ENCODE results near the gene EEF2K. TPM values are rescaled to one million over a fixed set of nuclear protein-coding genes. Genes with fewer than 3 reads are reported as not detected.

Gene EEF2K
- total and polyA plus RNA-seq, 7 experiments from 2014 or later: 1.9 to 27.9 (median 19.9) TPM

- H3K4me1 ChIP-seq (ENCODE audit: control insufficient read depth in 2 of 2, insufficient read depth in 2 of 2, low read length in 2 of 2): no peaks in the 10 kb centered on the region
- H3K9me3 ChIP-seq (ENCODE audit: control insufficient read depth in 2 of 3, low read length in 3 of 3): no peaks in the 10 kb centered on the region
- DNase-seq (no peak), ATAC-seq (no peak)
- H3K4me3 ChIP-seq (ENCODE audit: low read length): no peak overlapping the region
- ChIA-PET CTCF (interaction anchor here (1.4 kb wide), 1 partner anchor 28 kb away, joined by 3 read pairs; no protein-coding TSS in a partner anchor), POLR2A (interaction anchor here (2.1 kb wide), 1 partner anchor 48 kb away, joined by 7 read pairs; no protein-coding TSS in a partner anchor)
- no peaks in the 10 kb centered on the region for H3K9me3 Mint-ChIP-seq
- H3K36me3 Mint-ChIP-seq: peaks cover 0 to 40% (median 9%) of the 10 kb centered on the region in 5 donors
- H3K27ac ChIP-seq (ENCODE audit: low read depth, low read length): no peak overlapping the region
- H3K27ac Mint-ChIP-seq: peak overlapping the region in 6 of 9 donors; percentile 14 to 73 (median 50)
- no peaks in the 10 kb centered on the region for H3K27me3 ChIP-seq (ENCODE audit: control insufficient read depth in 2 of 2, insufficient read depth in 2 of 2, low read length in 2 of 2)
- H3K4me3 Mint-ChIP-seq: no peak overlapping the region
- no peaks in the 10 kb centered on the region for H3K27me3 Mint-ChIP-seq
- H3K36me3 ChIP-seq (ENCODE audit: control insufficient read depth in 2 of 3, insufficient read depth in 3 of 3, low read length in 3 of 3): peaks cover 8 to 96% (median 37%) of the 10 kb centered on the region in 3 experiments
- intact Hi-C loops (cut with micrococcal nuclease): loop anchor here in 1 of 2 donors (10.0 kb wide), 1 partner anchor 1020 kb away; no protein-coding TSS in a partner anchor
- H3K4me1 Mint-ChIP-seq: peaks cover under 1 to 13% (median 9%) of the 10 kb centered on the region in 7 donors
Measured at GRCh38 chr16:22324787-22325597, 118.9 kb downstream of the EEF2K start.

- no peaks in the 10 kb centered on the region for H3K9me3 ChIP-seq (ENCODE audit: control insufficient read depth in 2 of 3, low read length in 3 of 3)
- H3K36me3 Mint-ChIP-seq: peaks cover 0 to 45% (median 13%) of the 10 kb centered on the region in 5 donors
- no peak overlapping the region for H3K27ac ChIP-seq (ENCODE audit: low read depth, low read length)
- no peaks in the 10 kb centered on the region for H3K27me3 ChIP-seq (ENCODE audit: control insufficient read depth in 2 of 2, insufficient read depth in 2 of 2, low read length in 2 of 2)
- H3K4me1 Mint-ChIP-seq: peaks cover 6 to 18% (median 15%) of the 10 kb centered on the region in 7 donors
- ChIA-PET POLR2A (interaction anchor here (2.1 kb wide), 1 partner anchor 48 kb away, joined by 7 read pairs; no protein-coding TSS in a partner anchor), CTCF (no interaction called here)
- DNase-seq: no peak
- no peaks in the 10 kb centered on the region for H3K4me1 ChIP-seq (ENCODE audit: control insufficient read depth in 2 of 2, insufficient read depth in 2 of 2, low read length in 2 of 2)
- intact Hi-C loops (cut with micrococcal nuclease): loop anchor here in 1 of 2 donors (10.0 kb wide), 1 partner anchor 1021 kb away; no protein-coding TSS in a partner anchor
- no peaks in the 10 kb centered on the region for H3K27me3 Mint-ChIP-seq
- no peak for ATAC-seq
- H3K27ac Mint-ChIP-seq: peak overlapping the region in 1 of 9 donors; percentile 46
- H3K4me3 Mint-ChIP-seq: no peak overlapping the region
- no peaks in the 10 kb centered on the region for H3K9me3 Mint-ChIP-seq
- H3K4me3 ChIP-seq (ENCODE audit: low read length): no peak overlapping the region
- peaks cover 3 to 92% (median 42%) of the 10 kb centered on the region in 3 experiments for H3K36me3 ChIP-seq (ENCODE audit: control insufficient read depth in 2 of 3, insufficient read depth in 3 of 3, low read length in 3 of 3)
Measured at GRCh38 chr16:22325598-22326368, 119.7 kb downstream of the EEF2K start.

GRCh38 chr16:22326369-22326652, 120.2 kb downstream of the EEF2K start:
- DNase-seq: no peak
- Histone ChIP-seq H3K9me3 (ENCODE audit: control insufficient read depth in 2 of 3, low read length in 3 of 3) (no peaks in the 10 kb centered on the region), H3K27me3 (ENCODE audit: control insufficient read depth in 2 of 2, insufficient read depth in 2 of 2, low read length in 2 of 2) (no peaks in the 10 kb centered on the region), H3K36me3 (ENCODE audit: control insufficient read depth in 2 of 3, insufficient read depth in 3 of 3, low read length in 3 of 3) (peaks cover 0 to 88% (median 42%) of the 10 kb centered on the region in 3 experiments), H3K4me1 (ENCODE audit: control insufficient read depth in 2 of 2, insufficient read depth in 2 of 2, low read length in 2 of 2) (no peaks in the 10 kb centered on the region), H3K4me3 (ENCODE audit: low read length) (no peak overlapping the region), H3K27ac (ENCODE audit: low read depth, low read length) (no peak overlapping the region)
- peak overlapping the region in 2 of 9 donors; percentile 6 to 17 for H3K27ac Mint-ChIP-seq
- intact Hi-C loops (cut with micrococcal nuclease): loop anchor here in 1 of 2 donors (10.0 kb wide), 1 partner anchor 1022 kb away; no protein-coding TSS in a partner anchor
- peaks cover 0 to 42% (median 12%) of the 10 kb centered on the region in 5 donors for H3K36me3 Mint-ChIP-seq
- CTCF ChIA-PET: no interaction called here
- H3K9me3 Mint-ChIP-seq: no peaks in the 10 kb centered on the region
- ATAC-seq: no peak
- POLR2A ChIA-PET: interaction anchor here (2.1 kb wide), 1 partner anchor 47 kb away, joined by 7 read pairs; no protein-coding TSS in a partner anchor
- no peak overlapping the region for H3K4me3 Mint-ChIP-seq
- H3K4me1 Mint-ChIP-seq: peaks cover 2 to 16% (median 10%) of the 10 kb centered on the region in 7 donors
- H3K27me3 Mint-ChIP-seq: no peaks in the 10 kb centered on the region

- peaks cover 0 to 20% (median 14%) of the 10 kb centered on the region in 7 donors for H3K4me1 Mint-ChIP-seq
- Histone ChIP-seq H3K27me3 (ENCODE audit: control insufficient read depth in 2 of 2, insufficient read depth in 2 of 2, low read length in 2 of 2) (no peaks in the 10 kb centered on the region), H3K4me1 (ENCODE audit: control insufficient read depth in 2 of 2, insufficient read depth in 2 of 2, low read length in 2 of 2) (no peaks in the 10 kb centered on the region), H3K9me3 (ENCODE audit: control insufficient read depth in 2 of 3, low read length in 3 of 3) (no peaks in the 10 kb centered on the region), H3K4me3 (ENCODE audit: low read length) (no peak overlapping the region), H3K36me3 (ENCODE audit: control insufficient read depth in 2 of 3, insufficient read depth in 3 of 3, low read length in 3 of 3) (peaks cover 0 to 87% (median 42%) of the 10 kb centered on the region in 3 experiments), H3K27ac (ENCODE audit: low read depth, low read length) (peak overlapping the region; percentile 15)
- no peaks in the 10 kb centered on the region for H3K9me3 Mint-ChIP-seq
- H3K36me3 Mint-ChIP-seq: peaks cover 0 to 47% (median 16%) of the 10 kb centered on the region in 5 donors
- H3K27ac Mint-ChIP-seq: peak overlapping the region in 6 of 9 donors; percentile 27 to 73 (median 60)
- ChIA-PET POLR2A (interaction anchor here (2.1 kb wide), 1 partner anchor 47 kb away, joined by 7 read pairs; no protein-coding TSS in a partner anchor), CTCF (no interaction called here)
- H3K27me3 Mint-ChIP-seq: no peaks in the 10 kb centered on the region
- DNase-seq: no peak
- no peak overlapping the region for H3K4me3 Mint-ChIP-seq
- intact Hi-C loops (cut with micrococcal nuclease): loop anchor here in 1 of 2 donors (10.0 kb wide), 1 partner anchor 1022 kb away; no protein-coding TSS in a partner anchor
- no peak for ATAC-seq
Measured at GRCh38 chr16:22326771-22327445, 120.8 kb downstream of the EEF2K start.

- peak overlapping the region in 1 of 10 donors; percentile 29 for H3K4me3 Mint-ChIP-seq
- H3K9me3 ChIP-seq (ENCODE audit: control insufficient read depth in 2 of 3, low read length in 3 of 3): no peaks in the 10 kb centered on the region
- peaks cover 0 to 87% (median 42%) of the 10 kb centered on the region in 3 experiments for H3K36me3 ChIP-seq (ENCODE audit: control insufficient read depth in 2 of 3, insufficient read depth in 3 of 3, low read length in 3 of 3)
- ATAC-seq: no peak
- H3K27me3 ChIP-seq (ENCODE audit: control insufficient read depth in 2 of 2, insufficient read depth in 2 of 2, low read length in 2 of 2): no peaks in the 10 kb centered on the region
- ChIA-PET POLR2A (no interaction called here), CTCF (no interaction called here)
- peak overlapping the region; percentile 15 for H3K27ac ChIP-seq (ENCODE audit: low read depth, low read length)
- H3K27me3 Mint-ChIP-seq: no peaks in the 10 kb centered on the region
- H3K4me1 ChIP-seq (ENCODE audit: control insufficient read depth in 2 of 2, insufficient read depth in 2 of 2, low read length in 2 of 2): no peaks in the 10 kb centered on the region
- H3K4me3 ChIP-seq (ENCODE audit: low read length): no peak overlapping the region
- H3K9me3 Mint-ChIP-seq: no peaks in the 10 kb centered on the region
- H3K4me1 Mint-ChIP-seq: peaks cover 0 to 20% (median 14%) of the 10 kb centered on the region in 7 donors
- no peak for DNase-seq
- H3K36me3 Mint-ChIP-seq: peaks cover 2 to 52% (median 21%) of the 10 kb centered on the region in 5 donors
- intact Hi-C loops (cut with micrococcal nuclease): loop anchor here in 1 of 2 donors (10.0 kb wide), 1 partner anchor 1023 kb away; no protein-coding TSS in a partner anchor
- H3K27ac Mint-ChIP-seq: peak overlapping the region in 7 of 9 donors; percentile 33 to 73 (median 59)
Measured at GRCh38 chr16:22327446-22327775, 121.3 kb downstream of the EEF2K start.

Measured in naive thymus-derived CD4-positive, alpha-beta T cell (primary cell).